ENCODE measurements around the gene ZFR2. TPM values are rescaled to one million over a fixed set of nuclear protein-coding genes. Genes with fewer than 3 reads are reported as not detected.

ZFR2 gene
- total and polyA plus RNA-seq, 4 donors, result not detected

GRCh38 chr19:3822683-3823349 lies 46.0 kb downstream of the ZFR2 start:
- 83% methylated on average over 26 of the region's 26 CpGs for WGBS
- TF ChIP-seq FOXA2 (IDR thresholded peaks at IDR 0.05), result no peak
- no peak for TF ChIP-seq ATF3 (IDR thresholded peaks at IDR 0.05)
- no peak for TF ChIP-seq ZBTB33 (IDR thresholded peaks at IDR 0.05)
- no peak for TF ChIP-seq RXRA (IDR thresholded peaks at IDR 0.05)
- no peak for TF ChIP-seq EGR1 (IDR thresholded peaks at IDR 0.05; ENCODE audit: low read depth in 2 of 2)
- TF ChIP-seq CTCF (IDR thresholded peaks at IDR 0.05; ENCODE audit: low read depth, low read length, missing input control), result no peak
- no peak for TF ChIP-seq FOXA1 (IDR thresholded peaks at IDR 0.05)
- TF ChIP-seq HNF4A (conservative IDR thresholded peaks at IDR 0.05), result no peak
- TF ChIP-seq JUND (IDR thresholded peaks at IDR 0.05), result no peak
- TF ChIP-seq NR2F2 (IDR thresholded peaks at IDR 0.05), result no peak
- TF ChIP-seq SP1 (IDR thresholded peaks at IDR 0.05), result no peak
- no peak for TF ChIP-seq MAX (IDR thresholded peaks at IDR 0.05)
- TF ChIP-seq TAF1 (conservative IDR thresholded peaks at IDR 0.05), result no peak
- TF ChIP-seq HNF4G (IDR thresholded peaks at IDR 0.05), result no peak
- no peak for TF ChIP-seq RAD21 (IDR thresholded peaks at IDR 0.05)
- TF ChIP-seq REST (IDR thresholded peaks at IDR 0.05), result no peak
- TF ChIP-seq GABPA (IDR thresholded peaks at IDR 0.05 in 1 of 2, conservative IDR thresholded peaks at IDR 0.05 in 1 of 2), result no peak
- TF ChIP-seq YY1 (IDR thresholded peaks at IDR 0.05), result no peak
- DNase-seq (ENCODE audit: low spot score), result no peak
- Histone ChIP-seq H3K27me3 (ENCODE audit: control insufficient read depth in 4 of 4, insufficient read depth in 4 of 4, low read length in 3 of 4) (no peaks in the 10 kb centered on the region), H3K4me1 (ENCODE audit: control insufficient read depth in 4 of 4, insufficient read depth in 4 of 4, low read length in 3 of 4) (peaks cover 0 to 3% (median 1%) of the 10 kb centered on the region in 4 donors), H3K9me3 (ENCODE audit: control insufficient read depth in 4 of 4, low read length in 3 of 4) (no peaks in the 10 kb centered on the region), H3K4me3 (ENCODE audit: low read depth in 1 of 3, low read length in 3 of 3) (no peak overlapping the region), H3K9ac (ENCODE audit: low read depth in 1 of 2, low read length in 2 of 2) (no peak overlapping the region), H3K36me3 (ENCODE audit: control insufficient read depth in 4 of 4, insufficient read depth in 3 of 4, low read depth in 1 of 4, low read length in 3 of 4) (no peaks in the 10 kb centered on the region), H3K27ac (ENCODE audit: low read depth in 1 of 2, low read length in 2 of 2) (no peak overlapping the region)
